Muscle layer of duodenum (tissue), 2 donors: ENCODE measurements around the gene COMMD6.

Source experiments
- H3K27ac ChIP-seq: one replicate; pipeline ENCODE4 v1.7.0; 2013; ENCODE audit warnings: mild to moderate bottlenecking, low read length
- H3K27me3 ChIP-seq: one replicate; pipeline ENCODE4 v1.7.0; 2013; ENCODE audit warnings: low read depth, mild to moderate bottlenecking, control low read depth, low read length
- H3K36me3 ChIP-seq, 2 donors: one replicate each; pipeline ENCODE4 v1.7.0; 2013; ENCODE audit warnings: low read length in 2 of 2, control low read depth in 1 of 2, mild to moderate bottlenecking in 1 of 2; ENCODE audit not compliant: insufficient read depth in 2 of 2, control insufficient read depth in 1 of 2
- H3K4me1 ChIP-seq, 2 donors: one replicate each; pipeline ENCODE4 v1.7.0; 2013; ENCODE audit warnings: low read length in 2 of 2, mild to moderate bottlenecking in 2 of 2, control low read depth in 1 of 2, moderate library complexity in 1 of 2; ENCODE audit not compliant: insufficient read depth in 2 of 2, control insufficient read depth in 1 of 2
- H3K4me3 ChIP-seq, 2 donors: one replicate each; pipeline ENCODE4 v1.7.0; 2013; ENCODE audit warnings: low read length in 2 of 2, low read depth in 1 of 2, mild to moderate bottlenecking in 1 of 2
- H3K9me3 ChIP-seq, 2 donors: one replicate each; pipeline ENCODE4 v1.7.0; 2013; ENCODE audit warnings: low read length in 2 of 2, control low read depth in 1 of 2, mild to moderate bottlenecking in 1 of 2; ENCODE audit not compliant: control insufficient read depth in 1 of 2
- donor health status: healthy.

The COMMD6 gene

DNA sequence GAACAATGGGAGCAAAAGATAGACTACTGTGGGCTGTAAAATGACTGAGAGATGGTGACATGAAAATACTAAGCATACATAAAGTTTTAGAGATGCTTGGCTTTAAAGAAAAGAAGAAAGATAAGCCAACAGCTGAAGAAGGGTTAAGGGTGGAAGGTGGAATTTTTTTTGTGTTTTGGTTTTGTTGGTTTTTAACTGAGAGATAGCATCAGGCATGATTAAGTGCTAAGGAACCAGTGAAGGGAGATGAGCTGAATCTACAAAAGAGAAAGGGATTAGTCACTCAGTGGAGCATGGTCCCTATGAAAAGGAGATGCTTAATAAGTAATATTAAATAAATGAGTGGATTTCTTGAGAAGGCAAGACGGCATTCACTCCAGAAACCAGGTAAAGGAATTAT, 43.1 kb downstream of the COMMD6 start:
- H3K36me3 ChIP-seq = no peaks in the 10 kb centered on the region
- H3K27me3 ChIP-seq = no peaks in the 10 kb centered on the region
- H3K9me3 ChIP-seq = no peaks in the 10 kb centered on the region
- H3K27ac ChIP-seq = no peak overlapping the region
- H3K4me3 ChIP-seq = no peak overlapping the region
- H3K4me1 ChIP-seq = no peaks in the 10 kb centered on the region

DNA sequence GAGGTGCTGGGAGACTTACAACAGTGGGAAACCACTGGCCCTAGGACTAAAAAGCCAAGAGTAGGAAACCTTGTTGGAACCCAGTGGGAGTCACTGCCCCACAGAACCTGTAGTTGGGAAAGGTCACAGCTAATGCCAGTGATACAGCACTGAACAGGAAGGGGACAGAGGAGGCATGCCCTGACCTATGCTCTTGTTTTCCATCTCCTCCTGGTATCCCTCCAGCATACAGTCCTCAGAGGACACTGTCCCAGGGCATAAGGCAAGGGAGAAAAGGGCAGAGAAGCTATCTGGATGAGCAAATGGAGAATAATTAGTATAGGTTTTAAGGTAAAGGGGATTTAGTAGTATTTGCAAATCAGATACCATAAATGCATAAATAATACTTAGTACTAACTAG, 44.5 kb downstream of the COMMD6 start:
- Histone ChIP-seq H3K4me3 (no peak overlapping the region), H3K27ac (no peak overlapping the region), H3K36me3 (no peaks in the 10 kb centered on the region), H3K27me3 (no peaks in the 10 kb centered on the region), H3K4me1 (no peaks in the 10 kb centered on the region), H3K9me3 (no peaks in the 10 kb centered on the region)

- H3K4me3 ChIP-seq = no peak overlapping the region
These were observed 45.3 kb downstream of the COMMD6 start for GRCh38 chr13:75492389-75492788.

DNA sequence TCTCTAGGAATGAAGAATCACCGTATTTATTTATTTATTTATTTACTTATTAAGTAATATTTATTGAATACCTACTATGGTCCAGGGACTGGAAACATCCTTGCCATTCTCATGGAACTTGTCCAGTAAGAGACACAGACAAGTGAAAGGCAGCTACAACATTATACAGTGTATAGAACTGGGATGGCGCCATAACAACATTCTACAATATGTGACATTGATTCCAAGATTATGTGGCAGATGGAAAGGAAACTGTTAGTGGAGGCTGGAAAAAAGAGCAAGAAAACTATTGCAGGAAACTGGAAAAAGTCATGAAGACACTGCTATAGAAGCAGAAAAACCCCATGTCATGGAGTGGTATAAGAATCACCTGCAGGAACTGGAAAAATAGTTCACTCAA, 46.3 kb downstream of the COMMD6 start:
- no peaks in the 10 kb centered on the region for H3K27me3 ChIP-seq
- no peaks in the 10 kb centered on the region for H3K36me3 ChIP-seq
- H3K4me1 ChIP-seq = no peaks in the 10 kb centered on the region
- H3K9me3 ChIP-seq = no peaks in the 10 kb centered on the region
- no peak overlapping the region for H3K4me3 ChIP-seq
- no peak overlapping the region for H3K27ac ChIP-seq

More at GRCh38 chr13:75492389-75492788, 45.3 kb downstream of the COMMD6 start:
- no peak overlapping the region for H3K27ac ChIP-seq
- H3K4me1 ChIP-seq = no peaks in the 10 kb centered on the region
- H3K27me3 ChIP-seq = no peaks in the 10 kb centered on the region
- no peaks in the 10 kb centered on the region for H3K36me3 ChIP-seq
- H3K9me3 ChIP-seq = no peaks in the 10 kb centered on the region

DNA sequence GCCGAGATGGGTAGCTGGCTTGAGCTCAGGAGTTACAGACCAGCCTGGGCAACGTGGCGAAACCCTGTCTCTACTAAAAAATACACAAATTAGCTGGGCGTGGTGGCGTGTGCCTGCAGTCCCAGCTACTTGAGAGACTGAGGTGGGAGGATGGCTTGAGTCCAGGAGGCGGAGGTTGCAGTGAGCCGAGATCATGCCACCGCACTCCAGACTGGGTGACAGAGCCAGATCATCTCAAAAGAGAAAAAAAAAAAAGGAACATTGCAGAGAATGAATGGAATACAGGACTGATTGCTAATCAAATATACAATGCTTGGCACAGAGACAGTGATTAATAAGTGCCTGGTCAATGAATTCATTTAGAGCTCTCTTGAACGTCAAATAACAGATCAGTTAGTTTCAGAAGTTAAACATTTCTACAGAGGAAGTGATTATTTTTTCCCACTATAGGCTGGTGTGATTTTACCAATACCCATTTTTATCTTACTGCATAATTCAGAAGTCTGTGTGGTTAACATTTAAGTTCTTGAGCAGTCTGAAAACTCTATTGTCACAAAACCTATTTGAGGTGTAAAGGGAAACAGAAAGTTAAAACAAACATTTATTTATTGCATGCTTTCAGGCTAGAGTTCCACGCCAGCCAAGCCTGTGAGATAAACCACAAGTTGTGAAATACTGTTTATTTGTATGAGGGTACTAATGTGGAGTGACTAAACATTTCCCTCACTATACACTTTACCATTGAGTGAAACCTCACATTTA, 48.0 kb downstream of the COMMD6 start:
- Histone ChIP-seq H3K27me3 (no peaks in the 10 kb centered on the region), H3K36me3 (no peaks in the 10 kb centered on the region), H3K4me1 (no peaks in the 10 kb centered on the region), H3K4me3 (no peak overlapping the region), H3K27ac (no peak overlapping the region), H3K9me3 (no peaks in the 10 kb centered on the region)

DNA sequence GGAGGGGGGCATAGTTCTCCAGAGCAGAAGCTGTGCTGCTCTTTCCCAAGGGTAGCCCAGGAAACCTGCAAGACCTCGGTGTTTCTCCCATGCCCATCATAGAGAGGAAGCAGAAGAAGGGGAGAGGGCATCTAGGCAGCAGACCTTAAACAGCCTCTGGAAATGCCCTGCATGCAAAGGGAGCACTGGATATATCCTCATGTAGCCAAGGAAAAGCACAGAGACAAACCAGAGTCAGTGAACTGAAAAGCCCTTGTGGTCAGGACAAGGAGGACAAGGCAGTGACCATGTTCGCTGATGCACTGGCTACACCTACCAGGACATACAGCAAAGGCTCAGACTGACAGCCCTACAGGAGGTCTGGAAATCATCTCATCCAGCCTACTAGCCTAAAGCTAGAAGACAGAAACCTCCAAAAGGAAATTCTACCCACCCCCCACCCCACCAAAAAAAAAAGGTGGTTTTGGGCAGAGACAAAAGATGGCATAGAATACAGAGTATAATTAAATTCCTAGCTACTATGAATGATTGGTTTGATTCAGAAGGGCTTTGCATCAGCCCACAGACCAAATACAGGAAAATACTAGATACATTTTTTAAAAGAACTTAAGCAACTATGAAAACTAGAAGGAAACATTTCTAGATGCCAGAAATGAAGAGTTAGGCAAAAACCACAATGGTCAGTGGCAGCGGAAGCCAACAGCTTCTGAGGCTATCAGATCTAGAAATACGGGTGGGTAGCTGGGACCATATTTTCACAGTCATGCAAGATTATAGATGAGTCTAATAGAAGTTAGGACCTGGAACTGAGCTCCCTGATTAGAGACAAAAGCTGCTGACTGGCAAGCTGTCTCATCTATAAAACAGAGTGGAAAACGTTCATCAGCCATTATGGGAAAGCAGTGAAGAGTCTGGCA, 51.2 kb downstream of the COMMD6 start:
- no peaks in the 10 kb centered on the region for H3K9me3 ChIP-seq
- H3K27me3 ChIP-seq = no peaks in the 10 kb centered on the region
- no peak overlapping the region for H3K4me3 ChIP-seq
- H3K36me3 ChIP-seq = no peaks in the 10 kb centered on the region
- no peaks in the 10 kb centered on the region for H3K4me1 ChIP-seq
- no peak overlapping the region for H3K27ac ChIP-seq

DNA sequence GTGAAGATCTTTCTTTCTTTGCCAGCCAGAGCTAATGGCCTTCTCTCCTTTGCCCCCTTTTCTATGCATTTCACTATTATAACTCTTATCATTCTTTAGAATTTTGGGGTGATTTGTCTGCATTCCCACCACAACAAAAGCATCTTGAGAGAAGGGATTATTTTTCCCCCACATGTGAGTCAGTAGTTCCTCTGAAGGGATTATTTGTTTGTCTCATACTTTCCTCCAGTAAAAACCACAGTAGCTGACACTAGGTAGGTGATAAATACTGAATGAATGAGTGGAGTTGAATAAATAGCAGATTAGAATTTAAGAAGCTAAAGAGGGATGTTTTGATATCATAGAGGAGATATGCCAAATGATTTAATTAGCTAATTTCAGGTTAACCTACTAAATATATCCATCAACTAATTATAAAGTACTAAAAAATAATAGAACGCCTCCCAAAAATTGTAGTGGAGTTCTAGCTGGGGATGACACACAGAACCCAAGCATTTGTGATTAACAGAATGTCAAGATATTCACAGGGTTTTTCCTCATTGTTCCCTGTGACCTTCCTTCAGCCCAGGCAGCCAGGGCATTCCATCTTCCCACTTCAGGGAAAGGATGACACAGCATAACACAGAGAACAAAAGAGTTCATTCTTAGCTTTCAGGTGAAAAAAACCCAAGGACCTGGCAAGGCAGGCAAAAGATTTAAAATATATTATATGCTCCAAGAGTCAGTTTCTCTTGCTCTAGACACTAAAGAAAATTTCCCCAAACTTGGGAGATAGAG, 52.2 kb downstream of the COMMD6 start:
- Histone ChIP-seq H3K4me1 (peaks cover 0 to 4% of the 10 kb centered on the region in 2 donors), H3K27ac (no peak overlapping the region), H3K27me3 (no peaks in the 10 kb centered on the region), H3K9me3 (no peaks in the 10 kb centered on the region), H3K36me3 (no peaks in the 10 kb centered on the region), H3K4me3 (no peak overlapping the region)

DNA sequence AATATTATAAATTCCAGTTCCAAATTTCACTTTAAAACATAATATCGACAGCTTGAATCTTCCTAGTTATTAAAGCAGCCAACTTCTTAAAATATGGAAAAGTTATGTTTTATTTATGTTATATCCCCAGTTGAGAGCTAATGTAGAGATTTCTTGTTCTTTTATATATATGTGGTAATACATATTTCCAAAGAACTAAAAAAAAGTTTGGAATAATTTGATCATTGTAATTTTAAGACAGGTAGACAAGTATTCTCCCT, 54.9 kb downstream of the COMMD6 start:
- H3K27ac ChIP-seq = peak overlapping the region; percentile 19
- no peaks in the 10 kb centered on the region for H3K36me3 ChIP-seq
- no peaks in the 10 kb centered on the region for H3K27me3 ChIP-seq
- H3K4me3 ChIP-seq = peak overlapping the region; percentile 77 to 99
- H3K9me3 ChIP-seq = no peaks in the 10 kb centered on the region
- H3K4me1 ChIP-seq = peaks cover 4 to 19% of the 10 kb centered on the region in 2 donors

GRCh38 chr13:75482070-75482819, 55.4 kb downstream of the COMMD6 start, which contains the start of gene TBC1D4:
Gene TBC1D4, minus strand, starts transcription at chr13:75482169. Its CDS starts 402 bp downstream, at chr13:75481767.
- peaks cover 4 to 19% of the 10 kb centered on the region in 2 donors for H3K4me1 ChIP-seq
- no peaks in the 10 kb centered on the region for H3K36me3 ChIP-seq
- H3K27ac ChIP-seq = peak within 1 kb of the TSS; percentile 19
- no peaks in the 10 kb centered on the region for H3K9me3 ChIP-seq
- peak within 1 kb of the TSS; percentile 77 to 99 for H3K4me3 ChIP-seq
- no peaks in the 10 kb centered on the region for H3K27me3 ChIP-seq

DNA sequence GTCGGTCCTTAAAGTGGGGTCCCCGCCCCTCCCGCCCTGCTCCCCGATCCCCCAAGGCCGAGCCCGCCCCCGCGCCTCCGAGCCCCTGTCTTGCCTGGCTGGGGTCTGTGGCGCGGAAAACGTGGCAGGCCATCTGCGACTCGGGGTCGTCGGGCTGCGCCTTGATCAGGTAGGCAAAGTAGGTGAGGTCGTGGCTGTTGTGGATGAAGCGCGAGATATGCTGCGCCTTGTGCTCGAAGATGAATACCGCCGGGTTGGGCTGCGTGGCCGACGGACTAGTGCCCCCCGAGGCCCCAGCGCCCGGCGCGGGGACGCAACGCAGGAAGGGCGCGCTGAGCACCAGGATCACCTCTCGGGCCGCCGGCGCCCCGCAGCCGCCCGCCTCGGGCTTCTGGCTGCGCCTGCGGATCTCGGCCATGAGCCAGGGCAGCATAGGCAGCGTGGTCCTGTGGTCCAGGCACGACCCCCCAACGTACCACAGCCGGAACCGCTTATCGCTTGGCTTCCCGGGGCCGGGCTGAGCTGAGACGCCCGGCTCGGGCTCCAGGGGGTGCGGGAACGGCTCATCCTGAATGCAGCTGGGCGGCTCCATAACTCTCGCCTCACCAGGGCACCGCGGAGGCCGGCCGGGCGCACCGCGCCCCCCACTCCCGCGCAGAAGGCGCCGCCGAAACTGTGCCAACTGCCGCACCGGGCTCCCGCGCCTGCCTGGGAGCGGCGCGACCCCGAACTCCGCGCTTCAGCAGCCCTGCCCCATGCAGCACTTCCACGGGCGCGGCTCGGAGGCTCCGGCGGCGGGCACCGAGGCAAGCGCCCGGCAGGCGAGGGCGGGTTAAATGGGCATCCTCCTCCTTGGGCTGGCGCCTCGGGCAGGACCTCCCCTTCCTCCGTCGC, 56.2 kb downstream of the COMMD6 start:
- no peaks in the 10 kb centered on the region for H3K36me3 ChIP-seq
- H3K27ac ChIP-seq = no peak overlapping the region
- peak overlapping the region; percentile 77 to 99 for H3K4me3 ChIP-seq
- no peaks in the 10 kb centered on the region for H3K9me3 ChIP-seq
- H3K27me3 ChIP-seq = no peaks in the 10 kb centered on the region
- H3K4me1 ChIP-seq = peaks cover 4 to 19% of the 10 kb centered on the region in 2 donors
